ENCODE data around the gene POLR3E.

GRCh38 chr16:22347100-22347820, 50.1 kb downstream of the POLR3E start:
- TF ChIP-seq CTCF (IDR thresholded peaks at IDR 0.05): no peak
- no peak for TF ChIP-seq EP300 (IDR thresholded peaks at IDR 0.05)
- no peak for TF ChIP-seq POLR2A (IDR thresholded peaks at IDR 0.05)

Data from tibial nerve (tissue), 4 donors.